Fibroblast of mammary gland (primary cell): ENCODE measurements around the gene TRIM8.
"Not testable (repeated sequence)": the region's sequence is repeated elsewhere in the genome, so short reads cannot be mapped to it uniquely, and the experiment has no call there.

ENCODE experiments used
- DNase-seq: peaks from one replicate; pipeline ENCODE4 v3.0.0-alpha.2; 2010; ENCODE audit warnings: low read depth
- H3K4me3 ChIP-seq: 2 replicates; pipeline ENCODE4 v1.5.1; 2011; ENCODE audit warnings: low read depth, mild to moderate bottlenecking, low read length, moderate library complexity; ENCODE audit not compliant: control insufficient read depth
- CTCF ChIP-seq: conservative IDR thresholded peaks from 2 replicates; pipeline ENCODE4 v1.5.1; 2011; ENCODE audit warnings: low read depth, low read length, inconsistent platforms; ENCODE audit not compliant: control insufficient read depth, insufficient read depth

TRIM8 gene

GRCh38 chr10:102691285-102692066 is 47.2 kb downstream of the TRIM8 start:
- no peak for DNase-seq
- no peak overlapping the region for H3K4me3 ChIP-seq
- no peak for TF ChIP-seq CTCF

GRCh38 chr10:102695401-102695800 is 51.1 kb downstream of the TRIM8 start:
- DNase-seq: not testable (repeated sequence)

GRCh38 chr10:102696736-102697135 is 52.5 kb downstream of the TRIM8 start:
- no peak overlapping the region for H3K4me3 ChIP-seq
- TF ChIP-seq CTCF: no peak
- no peak for DNase-seq

More at GRCh38 chr10:102695401-102695800, 51.1 kb downstream of the TRIM8 start:
- not testable (repeated sequence) for H3K4me3 ChIP-seq

- DNase-seq: no peak
- H3K4me3 ChIP-seq: no peak overlapping the region
- no peak for TF ChIP-seq CTCF
Measured at GRCh38 chr10:102698894-102699293, 54.6 kb downstream of the TRIM8 start.

GRCh38 chr10:102701272-102701671 is 57.0 kb downstream of the TRIM8 start:
- TF ChIP-seq CTCF: no peak
- no peak overlapping the region for H3K4me3 ChIP-seq
- DNase-seq: no peak

GRCh38 chr10:102701796-102702195 is 57.5 kb downstream of the TRIM8 start:
- no peak overlapping the region for H3K4me3 ChIP-seq
- TF ChIP-seq CTCF: no peak
- no peak for DNase-seq

GRCh38 chr10:102702742-102703141 is 58.5 kb downstream of the TRIM8 start:
- no peak overlapping the region for H3K4me3 ChIP-seq
- no peak for TF ChIP-seq CTCF
- DNase-seq: no peak
